Skeletal muscle cell (primary cell): ENCODE data around the gene MSL3.

ENCODE experiments used
- DNase-seq: peaks from one replicate; pipeline ENCODE4 v3.0.0-alpha.2; 2010; ENCODE audit warnings: low read depth
- H3K4me3 ChIP-seq: 2 replicates; pipeline ENCODE4 v1.5.1; 2011; ENCODE audit warnings: low read depth, mild to moderate bottlenecking, control low read depth, low read length, moderate library complexity

The MSL3 gene, protein sequence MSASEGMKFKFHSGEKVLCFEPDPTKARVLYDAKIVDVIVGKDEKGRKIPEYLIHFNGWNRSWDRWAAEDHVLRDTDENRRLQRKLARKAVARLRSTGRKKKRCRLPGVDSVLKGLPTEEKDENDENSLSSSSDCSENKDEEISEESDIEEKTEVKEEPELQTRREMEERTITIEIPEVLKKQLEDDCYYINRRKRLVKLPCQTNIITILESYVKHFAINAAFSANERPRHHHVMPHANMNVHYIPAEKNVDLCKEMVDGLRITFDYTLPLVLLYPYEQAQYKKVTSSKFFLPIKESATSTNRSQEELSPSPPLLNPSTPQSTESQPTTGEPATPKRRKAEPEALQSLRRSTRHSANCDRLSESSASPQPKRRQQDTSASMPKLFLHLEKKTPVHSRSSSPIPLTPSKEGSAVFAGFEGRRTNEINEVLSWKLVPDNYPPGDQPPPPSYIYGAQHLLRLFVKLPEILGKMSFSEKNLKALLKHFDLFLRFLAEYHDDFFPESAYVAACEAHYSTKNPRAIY

DNA sequence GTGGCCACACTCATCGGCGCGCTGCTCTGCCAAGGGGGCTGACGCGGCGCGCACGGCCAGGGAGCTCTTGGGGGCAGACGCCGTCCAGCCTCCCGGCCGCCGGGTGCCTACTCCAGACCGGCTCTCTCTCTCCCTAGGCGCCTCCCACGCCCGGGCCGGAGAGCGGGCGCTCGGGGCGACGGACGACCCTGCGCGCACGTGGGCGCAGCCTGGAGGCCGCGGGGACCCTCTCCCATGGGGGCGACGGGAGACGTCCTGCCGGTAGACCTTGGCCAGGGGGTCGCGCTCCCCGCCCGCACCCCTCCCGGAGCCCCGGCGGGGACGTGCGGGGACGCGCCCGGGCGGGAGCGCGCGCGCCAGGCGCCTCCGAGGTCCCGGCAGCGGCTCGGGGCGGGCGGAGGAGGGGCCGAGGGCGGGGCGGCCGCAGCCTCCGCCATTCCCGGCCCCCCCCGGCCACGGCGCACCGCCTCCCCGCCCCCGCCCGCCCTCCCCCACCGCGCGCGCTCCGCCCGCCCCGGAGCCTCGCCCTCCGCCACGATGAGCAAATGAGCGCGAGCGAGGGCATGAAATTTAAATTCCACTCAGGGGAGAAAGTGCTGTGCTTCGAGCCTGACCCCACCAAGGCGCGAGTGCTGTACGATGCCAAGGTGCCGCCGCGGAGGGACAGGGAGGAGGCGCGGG, at the start of gene MSL3:
TSS of gene MSL3 (plus strand) at position 519 of the 681 bp plus-strand sequence. CDS start at position 546, 27 bp downstream.
- H3K4me3 ChIP-seq = peak within 1 kb of the TSS; percentile 79
- DNase-seq = no peak

DNA sequence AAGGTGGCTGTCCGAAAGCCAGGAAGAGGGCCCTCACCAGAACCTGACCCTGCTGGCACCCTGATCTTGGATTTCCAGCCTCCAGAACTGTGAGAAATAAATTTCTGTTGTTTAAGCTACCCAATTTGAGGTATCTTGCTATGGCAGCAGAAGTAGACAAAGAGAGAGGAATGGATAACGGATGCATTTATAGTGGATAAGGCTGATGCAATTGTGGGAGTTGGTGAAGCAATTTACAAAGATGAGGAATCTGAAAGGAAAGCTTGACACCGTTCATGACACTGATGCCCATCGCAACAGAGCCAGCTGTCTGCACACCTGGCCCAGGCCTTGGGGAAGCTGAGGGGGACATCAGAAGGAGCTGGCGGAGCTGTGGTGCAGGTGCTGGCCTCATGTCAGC, 35.7 kb upstream of the MSL3 start:
- DNase-seq = no peak

DNA sequence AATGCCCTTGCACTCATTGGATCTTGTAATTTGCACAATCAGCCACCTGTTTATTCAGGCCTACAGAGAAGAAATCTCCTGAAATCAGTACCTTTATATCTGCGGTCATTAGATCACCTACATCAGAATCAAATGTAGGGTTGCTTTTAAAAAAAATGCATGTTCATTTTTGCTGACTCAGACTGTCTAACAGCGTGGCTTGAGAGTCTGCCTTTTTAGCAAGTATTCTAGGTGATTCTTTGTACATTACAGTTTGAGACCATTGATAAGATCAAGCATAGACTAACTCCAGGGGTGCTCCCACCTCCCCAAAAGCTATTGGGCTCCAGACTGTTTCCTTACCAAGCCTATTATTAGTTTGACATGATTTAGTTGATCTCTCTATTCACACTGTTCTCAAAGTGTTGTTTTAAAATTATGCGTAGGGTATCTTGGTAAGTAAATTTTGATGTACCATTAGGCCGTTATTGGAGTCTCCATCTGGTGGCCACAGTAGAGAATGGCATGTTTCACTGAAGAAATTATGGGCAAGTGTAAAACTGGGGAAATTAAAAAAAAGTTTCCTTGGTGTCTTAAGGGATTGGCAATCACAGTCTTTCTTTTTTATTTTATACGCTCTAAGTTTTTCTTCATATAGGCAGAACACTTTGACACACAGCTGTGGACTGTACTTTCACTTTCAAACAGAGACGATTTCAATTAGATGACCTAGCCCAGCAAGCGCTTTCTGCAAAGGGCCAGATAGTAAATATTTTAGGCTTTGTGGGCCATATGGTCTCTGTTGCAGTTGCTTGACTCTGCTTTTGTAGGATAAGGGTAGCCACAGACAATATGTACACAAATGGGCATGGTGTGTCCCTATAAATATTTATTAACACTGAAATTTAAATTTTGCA, 33.7 kb upstream of the MSL3 start:
- no peak overlapping the region for H3K4me3 ChIP-seq
- DNase-seq = no peak

More for the DNA sequence above, 35.7 kb upstream of the MSL3 start:
- H3K4me3 ChIP-seq = no peak overlapping the region

DNA sequence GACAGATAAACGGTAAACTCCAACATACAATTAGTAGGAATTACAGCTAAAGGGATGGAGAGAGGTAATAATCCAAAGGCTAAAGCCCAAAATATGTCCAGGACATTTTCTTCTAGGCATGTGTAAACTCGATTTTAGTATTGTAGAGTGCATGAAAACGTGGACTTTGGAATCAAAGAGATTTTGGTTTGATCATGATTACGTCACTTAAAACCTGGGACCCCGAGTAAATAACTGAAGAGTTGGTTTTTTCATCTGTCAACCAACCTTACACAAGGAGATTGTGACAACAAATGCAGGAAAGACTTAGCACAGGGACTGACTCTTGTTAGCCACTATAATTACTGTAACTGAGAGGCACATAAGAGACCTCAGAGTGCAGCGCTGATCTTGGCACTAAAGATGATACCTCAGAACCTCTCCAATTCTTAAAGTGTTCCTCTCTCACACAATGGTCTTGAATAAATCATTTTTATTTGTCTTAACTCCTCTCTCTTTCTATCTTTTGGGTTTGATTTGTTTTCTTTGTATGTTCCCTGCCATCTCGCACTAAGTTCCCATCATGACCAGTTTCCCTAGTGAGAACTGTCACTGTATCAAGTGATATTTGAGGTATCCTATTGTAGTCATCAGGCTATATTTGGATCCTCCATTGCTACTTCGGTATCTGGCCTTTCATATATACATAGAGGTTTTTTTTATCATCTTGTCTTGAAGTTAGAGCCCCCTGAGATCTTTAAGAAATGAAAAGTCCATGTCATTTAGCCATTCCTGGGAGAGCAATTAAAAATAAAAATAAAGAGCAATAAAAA, 32.2 kb upstream of the MSL3 start:
- H3K4me3 ChIP-seq = no peak overlapping the region
- DNase-seq = no peak

DNA sequence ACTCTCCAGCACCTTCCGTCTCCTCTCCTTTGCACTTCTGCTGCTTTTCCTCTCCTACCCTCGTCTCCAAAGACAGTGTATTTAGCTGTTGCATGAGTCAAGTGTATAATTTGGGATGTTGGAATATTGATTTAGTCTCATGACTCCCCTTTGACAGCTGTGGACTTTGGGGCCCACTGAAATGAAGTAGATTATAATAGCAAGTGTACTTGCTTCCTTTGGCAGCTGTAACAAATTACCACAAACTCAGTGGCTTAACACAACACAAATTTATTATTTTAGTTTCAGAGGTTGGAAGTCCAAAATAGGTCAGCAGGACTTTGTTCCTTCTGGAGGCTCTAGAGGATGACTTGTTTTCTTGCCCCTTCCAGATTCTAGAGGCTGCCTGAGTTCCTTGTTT, 29.5 kb upstream of the MSL3 start:
- no peak for DNase-seq

DNA sequence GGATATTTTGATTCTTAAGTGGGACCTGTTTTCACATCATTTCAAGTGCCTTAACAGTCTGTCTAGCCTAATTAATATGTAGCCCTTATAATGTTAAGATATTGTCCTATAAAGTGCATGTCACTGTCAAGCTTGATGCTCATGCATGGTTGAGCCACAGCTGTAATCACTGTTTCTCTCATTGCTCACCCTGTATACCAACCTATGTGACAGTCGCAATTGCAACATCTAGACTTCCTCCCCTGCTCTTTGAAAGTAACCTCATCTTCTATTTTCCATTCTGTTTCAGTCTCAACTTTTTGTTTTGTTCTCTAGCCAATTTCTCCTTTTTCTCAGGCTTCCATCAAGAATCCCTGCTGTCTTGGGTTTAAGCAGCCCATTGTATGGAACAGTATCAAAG, 24.4 kb upstream of the MSL3 start:
- H3K4me3 ChIP-seq = no peak overlapping the region
- DNase-seq = no peak

More for the DNA sequence above, 29.5 kb upstream of the MSL3 start:
- H3K4me3 ChIP-seq = no peak overlapping the region

DNA sequence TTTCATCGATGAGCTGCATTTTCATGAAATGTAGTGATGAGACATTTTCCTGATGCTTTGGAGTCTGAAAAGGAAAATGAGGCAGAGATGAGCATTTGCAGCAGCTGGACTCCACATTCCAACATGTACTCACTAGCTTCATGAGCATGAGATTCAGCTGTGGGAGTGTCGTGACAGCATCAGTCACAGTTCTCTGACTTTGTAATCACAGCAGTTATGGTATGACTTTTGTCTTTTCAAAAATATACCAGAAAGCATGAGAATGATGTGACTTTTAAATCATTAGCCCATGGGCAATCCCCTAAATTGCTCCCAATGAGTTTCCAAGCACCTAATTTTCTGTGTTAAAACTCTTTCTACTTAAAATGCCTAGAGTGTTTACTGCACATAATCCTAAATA, 18.3 kb upstream of the MSL3 start:
- DNase-seq = no peak
- H3K4me3 ChIP-seq = no peak overlapping the region

DNA sequence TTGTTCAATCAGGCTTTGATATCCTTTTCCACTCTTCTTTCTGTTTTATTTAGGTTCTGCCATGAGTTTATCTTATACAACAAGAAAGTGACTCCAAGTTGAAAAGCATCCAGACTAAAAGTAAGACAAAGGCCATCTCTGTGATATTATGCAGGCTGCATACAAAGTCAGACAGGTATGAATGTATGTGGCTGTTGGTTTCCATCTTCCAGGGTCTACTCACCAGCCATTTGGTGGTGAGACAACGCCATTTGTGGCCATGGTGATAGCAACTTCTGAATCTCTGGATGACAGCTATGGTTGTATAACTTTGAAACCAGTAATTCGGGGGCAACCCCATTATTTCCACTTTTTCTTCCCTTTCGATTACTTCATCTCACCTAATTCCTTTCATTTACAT, 17.2 kb upstream of the MSL3 start:
- DNase-seq = no peak
- no peak overlapping the region for H3K4me3 ChIP-seq

DNA sequence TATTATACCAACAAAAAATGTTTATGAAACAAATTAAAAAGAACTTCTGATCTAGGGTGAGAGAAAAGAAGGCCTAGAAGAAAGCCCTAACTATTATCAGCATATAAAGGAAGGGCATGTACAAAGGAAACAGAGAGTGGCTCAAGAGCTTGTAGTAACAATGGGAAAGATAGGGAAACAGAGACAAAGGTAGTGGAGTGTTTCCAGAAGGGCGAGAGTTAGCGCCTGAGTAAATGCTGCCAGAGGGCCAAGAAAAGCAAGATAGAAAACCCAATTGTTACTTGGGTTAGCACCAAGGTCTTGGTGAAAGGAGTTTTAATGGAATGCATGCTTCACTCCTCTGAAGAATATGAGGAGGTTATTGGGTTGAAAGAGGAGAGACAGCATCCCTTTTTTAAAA, 16.5 kb upstream of the MSL3 start:
- no peak for DNase-seq
- no peak overlapping the region for H3K4me3 ChIP-seq

DNA sequence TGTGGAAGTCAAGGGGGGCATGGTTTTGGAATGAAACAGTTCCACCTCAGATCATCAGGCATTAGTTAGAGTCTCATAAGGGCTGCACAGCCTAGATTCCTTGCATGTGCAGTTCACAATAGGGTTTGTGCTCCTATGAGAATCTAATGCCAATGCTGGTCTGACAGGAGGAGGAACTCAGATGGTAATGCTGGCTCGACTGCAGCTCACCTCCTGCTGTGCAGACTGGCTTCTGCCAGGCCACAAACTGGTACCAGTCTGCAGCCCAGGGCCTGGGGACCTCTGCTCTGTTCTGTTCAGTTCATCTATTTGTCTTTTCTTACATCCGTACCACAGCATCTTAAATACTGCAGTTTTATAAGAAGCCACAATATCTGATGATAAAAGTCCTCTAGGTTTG, 12.2 kb upstream of the MSL3 start:
- H3K4me3 ChIP-seq = no peak overlapping the region
- no peak for DNase-seq

DNA sequence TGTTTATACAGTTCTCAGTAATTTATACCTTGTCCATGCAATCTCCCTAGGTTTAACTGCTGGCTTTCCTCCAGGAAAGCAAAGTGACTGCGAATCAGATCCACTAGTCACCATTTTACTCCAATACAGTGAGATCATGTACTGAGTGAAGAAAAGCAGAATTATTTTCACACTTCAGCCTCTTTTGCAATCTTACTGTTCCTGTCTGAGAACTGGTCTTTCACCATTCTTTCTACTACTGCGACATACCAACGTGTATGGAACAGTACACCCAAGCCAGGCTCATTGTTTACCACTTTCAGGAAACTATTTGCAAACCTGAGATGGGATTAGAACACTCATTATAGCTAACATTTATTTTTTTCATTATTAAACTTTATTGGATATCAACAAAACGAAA, 8.0 kb upstream of the MSL3 start:
- DNase-seq = no peak
- H3K4me3 ChIP-seq = no peak overlapping the region

DNA sequence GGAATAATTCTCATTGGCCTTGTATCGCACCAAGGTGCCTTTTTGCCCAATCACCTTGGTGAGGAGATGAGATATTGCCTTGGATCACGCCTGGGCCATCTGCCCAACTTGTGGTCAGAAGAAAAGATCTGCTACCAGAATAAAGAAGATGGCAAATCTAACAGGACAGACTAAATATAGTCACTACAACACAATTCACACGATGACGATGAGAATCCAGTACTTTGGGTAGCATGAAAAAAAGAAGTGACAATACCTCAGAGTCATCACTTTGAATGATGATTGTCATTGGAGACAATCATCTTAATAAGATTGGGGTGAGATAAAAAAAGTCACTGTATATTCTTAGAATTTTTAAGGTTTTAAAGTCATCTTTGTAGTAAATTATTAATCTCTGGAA, 7.3 kb upstream of the MSL3 start:
- DNase-seq = no peak
- no peak overlapping the region for H3K4me3 ChIP-seq

DNA sequence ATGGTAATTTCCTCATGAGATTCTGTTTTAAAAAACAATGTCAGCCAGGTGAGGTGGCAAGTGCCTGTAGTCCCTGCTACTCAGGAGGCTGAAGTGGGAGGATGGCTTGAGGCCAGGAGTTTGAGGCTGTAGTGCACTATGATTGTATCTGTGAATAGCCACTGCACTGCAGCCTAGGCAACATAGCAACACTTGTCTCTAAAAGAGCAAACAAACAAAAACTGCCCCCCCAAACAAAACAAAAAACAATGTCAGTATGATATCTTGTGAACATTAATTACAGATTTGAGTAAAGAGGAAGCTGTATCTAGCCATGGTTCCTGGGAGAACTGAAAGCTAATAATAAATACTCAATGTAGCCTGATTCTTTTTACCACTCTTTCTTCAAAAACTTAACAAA, 6.8 kb upstream of the MSL3 start:
- DNase-seq = no peak
- no peak overlapping the region for H3K4me3 ChIP-seq

DNA sequence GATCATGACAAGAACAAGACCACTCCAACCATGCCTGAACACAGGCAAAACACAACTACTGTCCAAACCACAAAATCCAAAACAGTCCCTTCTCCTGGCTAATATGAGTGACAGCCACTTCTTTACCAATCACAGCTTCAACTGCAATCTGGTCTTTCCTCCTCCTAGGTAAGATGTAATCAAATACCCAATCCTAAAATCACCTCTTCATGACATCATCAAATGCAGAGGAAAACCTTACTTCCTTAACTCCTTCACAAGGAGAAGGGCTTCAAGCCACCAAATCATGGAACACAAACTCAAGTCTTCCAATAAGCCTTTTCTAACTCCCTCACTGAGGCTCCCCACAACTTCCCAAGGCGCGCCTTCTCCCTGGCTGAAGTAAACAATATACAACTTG, 4.4 kb upstream of the MSL3 start:
- H3K4me3 ChIP-seq = no peak overlapping the region
- no peak for DNase-seq

DNA sequence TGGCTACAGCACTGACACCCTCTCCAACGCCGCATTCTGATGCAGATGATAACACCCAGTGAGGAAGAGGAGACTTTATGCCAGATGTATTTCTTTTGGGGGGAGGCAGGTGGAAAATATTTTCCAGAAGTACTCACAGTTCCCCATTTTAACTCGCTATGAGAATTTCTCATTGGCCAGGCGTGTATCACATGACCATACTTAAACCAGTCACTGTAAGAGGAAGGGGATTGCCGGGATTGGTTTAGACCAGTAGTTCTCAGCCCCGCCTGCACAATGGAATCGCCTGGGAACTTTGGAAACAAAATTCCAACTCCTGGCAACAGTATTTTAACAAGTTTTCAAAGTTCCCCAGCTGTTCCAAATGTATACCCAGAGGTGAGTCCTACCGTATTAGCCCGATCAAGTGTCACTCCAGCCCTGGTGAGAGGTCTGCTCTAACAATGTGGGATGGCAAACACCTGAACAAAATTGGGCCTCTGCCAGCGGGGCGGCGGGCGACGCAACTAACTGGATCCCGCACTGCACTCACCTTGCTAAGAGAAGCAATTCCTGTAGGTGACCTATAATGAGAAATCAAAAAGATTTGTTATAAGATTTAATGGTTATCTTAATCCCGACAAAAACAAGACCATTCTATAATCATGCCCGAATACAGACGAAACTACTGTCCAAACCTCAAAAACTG, 2.9 kb upstream of the MSL3 start:
- no peak for DNase-seq
- no peak overlapping the region for H3K4me3 ChIP-seq

DNA sequence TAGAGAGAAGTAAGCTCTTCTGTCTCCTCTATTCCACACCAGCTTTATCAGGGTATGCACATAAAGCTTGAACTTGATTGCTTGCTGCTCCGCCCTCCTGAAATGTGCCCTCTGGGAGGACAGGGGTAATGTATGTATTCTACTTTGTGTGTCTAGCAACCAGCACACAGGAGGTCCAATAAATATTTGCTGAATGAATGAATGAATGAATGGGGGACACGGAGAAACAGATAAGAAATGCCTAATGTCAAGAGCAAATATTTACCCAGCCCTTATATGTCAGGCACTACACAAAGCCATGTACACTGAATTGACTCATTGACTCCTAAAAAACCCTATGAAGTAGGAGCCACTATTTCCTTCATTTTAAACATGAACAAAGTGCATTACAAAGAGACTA, 2.3 kb upstream of the MSL3 start:
- no peak overlapping the region for H3K4me3 ChIP-seq
- DNase-seq = no peak

DNA sequence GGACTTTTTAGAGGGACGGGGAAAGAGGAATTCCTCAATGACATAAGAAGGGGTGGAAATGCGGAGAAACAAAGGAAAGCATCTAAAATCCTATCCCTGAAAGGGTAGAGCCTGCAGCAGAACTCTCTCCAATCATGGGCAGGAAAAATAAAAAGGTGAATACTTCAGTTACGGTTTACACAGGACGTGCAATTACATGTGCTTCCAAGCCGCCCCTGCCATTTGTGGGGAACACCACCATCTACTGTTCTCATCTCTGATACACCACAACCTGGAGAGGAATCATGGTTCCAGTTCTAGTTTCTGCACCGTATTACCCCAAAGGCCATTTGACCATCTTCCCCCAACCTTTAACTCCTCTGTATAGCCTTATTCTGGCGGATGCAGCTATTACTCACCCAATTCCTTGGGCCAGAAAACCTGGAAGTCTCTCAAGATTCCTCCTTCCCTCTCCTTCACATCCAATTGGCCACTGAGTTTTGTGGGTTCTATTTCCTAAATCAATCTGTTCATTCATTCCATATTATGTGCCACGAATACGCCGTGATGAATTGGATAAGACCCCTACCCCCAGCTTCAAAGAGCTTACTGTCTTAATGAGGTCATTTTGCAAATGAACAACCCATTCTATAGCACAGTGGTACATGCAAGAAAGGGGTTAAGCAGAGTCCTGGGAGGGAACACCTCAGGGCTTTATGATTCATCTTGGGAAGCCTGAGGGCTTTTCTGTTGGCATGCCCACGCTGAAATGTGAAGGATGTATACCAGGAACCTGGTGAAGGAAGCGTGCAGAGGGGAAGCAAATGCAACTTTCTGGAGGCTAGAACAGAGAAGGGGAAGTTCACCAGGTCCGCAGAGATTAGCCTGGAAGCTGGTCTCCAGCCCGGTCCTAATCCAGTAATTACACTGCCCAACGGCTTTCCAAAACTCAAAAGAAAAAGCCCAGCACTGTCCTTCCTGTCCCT, 1.4 kb upstream of the MSL3 start:
- DNase-seq = no peak
- H3K4me3 ChIP-seq = peak overlapping the region; percentile 52

DNA sequence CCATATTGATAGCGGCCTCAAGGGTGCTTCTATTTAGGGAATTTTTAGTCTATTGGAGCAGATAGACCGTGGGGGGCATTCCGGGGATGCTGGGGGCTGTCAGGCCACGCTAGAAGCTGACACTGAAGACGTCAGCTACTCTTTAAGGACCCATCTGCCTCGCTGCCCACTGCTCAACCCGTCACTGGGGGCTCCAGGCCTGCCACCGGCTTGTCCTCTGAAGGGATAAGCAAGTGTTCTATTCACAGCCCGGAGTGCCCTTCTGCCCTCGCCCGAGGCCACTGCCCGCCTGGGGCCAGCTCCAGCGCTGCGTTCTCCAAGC, 679 bp upstream of the MSL3 start:
- DNase-seq = no peak
- H3K4me3 ChIP-seq = peak overlapping the region; percentile 52
